Retina (tissue), 1 donor: ENCODE results near the gene MYLK.

Experiments
- DNase-seq: peaks from one replicate; pipeline ENCODE4 v3.0.0-alpha.2; 2016

Gene MYLK

DNA sequence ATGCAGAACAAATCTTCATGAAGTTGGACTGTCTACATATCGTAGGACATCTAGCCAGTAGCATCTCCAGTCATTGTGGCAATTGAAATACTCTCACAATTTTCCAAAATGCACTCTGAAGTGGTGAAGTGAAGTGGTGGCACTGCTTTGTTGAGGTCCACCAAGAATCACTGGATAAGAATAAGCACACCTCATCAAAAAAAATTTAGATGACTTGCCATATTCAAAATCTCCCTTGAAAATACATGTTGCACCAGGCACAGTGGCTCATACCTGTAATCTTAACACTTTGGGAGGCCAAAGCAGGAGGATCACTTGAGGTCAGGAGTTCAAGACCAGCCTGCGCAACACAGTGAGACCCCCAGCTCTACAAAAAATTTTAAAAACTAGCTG lies 312.2 kb downstream of the MYLK start:
- DNase-seq, result no peak

DNA sequence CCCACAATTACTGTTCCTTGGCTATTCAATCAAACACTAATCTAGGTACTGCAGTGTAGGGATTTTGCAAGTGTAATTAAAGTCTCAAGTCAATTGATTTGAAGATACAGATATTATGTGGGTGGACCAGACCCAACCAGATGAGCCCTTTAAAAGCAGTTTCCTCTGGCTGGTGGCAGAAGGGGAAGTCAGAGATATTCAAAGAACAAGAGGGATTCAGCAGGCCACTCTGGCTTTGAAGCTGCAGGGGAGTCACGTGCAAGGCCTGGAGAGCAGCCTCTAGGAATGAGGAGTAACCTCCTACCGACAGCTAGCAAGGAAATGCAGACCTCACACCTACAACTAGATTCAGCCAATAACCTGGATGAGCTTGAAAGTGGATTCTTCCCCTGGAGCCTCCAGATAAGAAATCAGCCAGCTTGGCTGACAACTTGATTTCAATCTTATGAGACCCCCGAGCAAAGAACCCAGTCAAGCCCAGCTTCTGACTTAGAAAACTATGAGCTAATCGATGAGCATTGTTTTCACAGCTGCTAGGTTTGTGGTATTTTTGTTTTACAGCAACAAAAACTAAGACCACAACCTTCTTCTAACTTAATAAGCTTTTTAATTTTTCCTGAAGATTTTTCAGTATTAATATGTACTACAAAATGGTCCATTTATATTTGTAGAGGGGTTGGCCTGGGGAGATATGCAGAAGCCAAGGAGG lies 312.7 kb downstream of the MYLK start:
- no peak for DNase-seq

GRCh38 chr3:123568875-123569274 lies 315.3 kb downstream of the MYLK start:
- DNase-seq, result no peak

GRCh38 chr3:123568034-123568433 lies 316.1 kb downstream of the MYLK start:
- no peak for DNase-seq

DNA sequence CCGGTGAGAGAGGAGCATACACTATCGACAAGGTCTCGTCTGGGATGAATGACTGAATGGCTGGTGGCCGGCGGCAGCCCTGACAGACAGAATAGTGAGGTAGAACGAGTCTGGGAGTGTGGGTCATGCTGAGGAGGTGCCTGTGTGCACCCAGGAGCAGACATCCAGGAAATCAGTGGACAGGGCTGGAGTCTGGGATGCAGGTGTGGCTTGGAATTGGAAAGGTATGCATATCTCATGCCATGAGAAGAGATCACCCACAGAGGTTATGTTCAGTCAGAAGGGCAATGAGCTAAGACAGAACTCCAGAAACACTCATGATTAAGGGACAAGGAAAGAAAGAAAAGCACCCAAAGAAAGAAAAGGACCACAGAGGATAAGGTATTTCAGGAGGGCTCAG lies 320.1 kb downstream of the MYLK start:
- no peak for DNase-seq

DNA sequence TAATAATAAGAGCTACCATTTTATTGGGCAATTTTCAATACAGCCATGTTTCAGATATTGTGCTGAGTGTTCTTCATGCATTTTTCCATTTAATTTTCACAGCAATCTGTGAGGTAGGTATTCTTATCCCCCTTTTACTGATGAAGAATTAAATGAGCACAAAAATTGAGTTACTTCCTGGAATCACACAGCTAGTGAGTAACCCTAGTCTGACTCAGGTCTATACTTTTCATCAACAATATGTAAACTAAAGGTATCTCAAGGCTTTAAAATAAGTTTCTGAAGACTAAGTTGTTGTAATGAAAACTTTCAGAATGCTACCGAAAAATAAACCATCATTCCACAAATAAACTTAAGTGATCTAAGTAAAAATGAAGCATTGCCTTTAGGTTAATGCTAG lies 321.6 kb downstream of the MYLK start:
- DNase-seq, result no peak

DNA sequence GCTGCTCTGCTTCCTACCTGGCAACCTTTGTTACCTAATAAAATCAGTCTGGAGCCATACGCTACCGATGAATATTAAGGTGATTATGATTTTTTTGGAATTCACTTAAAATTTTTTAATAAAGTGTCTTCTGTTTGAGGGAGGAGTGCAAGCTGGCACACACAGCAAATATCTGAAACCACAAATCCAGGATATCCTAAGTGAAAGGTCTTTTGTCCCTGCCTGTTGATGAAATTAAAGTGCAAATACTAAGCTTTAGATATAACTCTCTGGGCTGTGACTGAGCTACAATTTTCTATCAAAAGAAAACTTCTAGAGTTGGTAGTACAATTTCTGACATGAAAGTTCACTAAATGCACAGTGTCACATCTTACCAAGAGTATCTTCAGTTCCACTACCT lies 322.9 kb downstream of the MYLK start:
- DNase-seq, result no peak
